CD14-positive monocyte (primary cell): ENCODE results near the gene SLCO2A1. TPM values are rescaled to one million over a fixed set of nuclear protein-coding genes. Genes with fewer than 3 reads are reported as not detected.

Experiments used
- DNase-seq, 3 donors: peaks; one replicate each; pipeline ENCODE4 v3.0.0-alpha.2; 2011 to 2022
- H2AFZ ChIP-seq: 2 replicates; pipeline ENCODE4 v1.6.0; 2012; ENCODE audit warnings: mild to moderate bottlenecking, low read depth, low read length, inconsistent platforms; ENCODE audit not compliant: insufficient read depth, poor library complexity, severe bottlenecking
- H3K27ac ChIP-seq, 2 donors: 1 replicate in 1 of 2; 2 replicates in 1 of 2; pipeline ENCODE4 v1.5.1; 2012 to 2013; ENCODE audit warnings: low read length in 2 of 2, control low read depth in 1 of 2, inconsistent platforms in 1 of 2, low read depth in 1 of 2, mild to moderate bottlenecking in 1 of 2
- H3K27me3 ChIP-seq, 2 donors: one replicate each; pipeline versions ENCODE4 v1.6.0 to v1.6.1; 2011 to 2013; ENCODE audit warnings: low read length in 2 of 2; ENCODE audit not compliant: control insufficient read depth in 2 of 2, insufficient read depth in 2 of 2
- H3K36me3 ChIP-seq, 2 donors: replicated peaks in 1 of 2; 1 replicate in 1 of 2; 2 replicates in 1 of 2; pipeline versions ENCODE4 v1.5.1 to v1.6.1; 2012 to 2013; ENCODE audit warnings: low read length in 2 of 2, control low read depth in 1 of 2, inconsistent platforms in 1 of 2, mild to moderate bottlenecking in 1 of 2; ENCODE audit not compliant: insufficient read depth in 2 of 2, control insufficient read depth in 1 of 2
- H3K4me1 ChIP-seq, 2 donors: 1 replicate in 1 of 2; 2 replicates in 1 of 2; pipeline versions ENCODE4 v1.5.1 to v1.6.1; 2012 to 2013; ENCODE audit warnings: low read length in 2 of 2, control low read depth in 1 of 2, inconsistent platforms in 1 of 2, mild to moderate bottlenecking in 1 of 2, moderate library complexity in 1 of 2; ENCODE audit not compliant: insufficient read depth in 2 of 2, control insufficient read depth in 1 of 2
- H3K4me2 ChIP-seq: replicated peaks from 2 replicates; pipeline ENCODE3; 2012; ENCODE audit warnings: low read length, moderate library complexity, mild to moderate bottlenecking; ENCODE audit not compliant: poor library complexity, severe bottlenecking; ENCODE audit errors: extremely low read depth
- H3K4me3 ChIP-seq, 3 experiments: fragments of 200-600 bp in 1 of 3; sonication (generic) in 1 of 3; replicated peaks in 1 of 3; 1 replicate in 2 of 3; 2 replicates in 1 of 3; pipeline ENCODE4 v1.5.1; 2011 to 2013; ENCODE audit warnings: low read length in 3 of 3, mild to moderate bottlenecking in 3 of 3, control low read depth in 2 of 3, low read depth in 2 of 3, inconsistent platforms in 1 of 3, moderate library complexity in 1 of 3
- H3K79me2 ChIP-seq: 2 replicates; pipeline ENCODE4 v1.6.0; 2012; ENCODE audit warnings: mild to moderate bottlenecking, control low read depth, inconsistent platforms, low read length, moderate library complexity; ENCODE audit not compliant: insufficient read depth
- H3K9ac ChIP-seq: 2 replicates; pipeline ENCODE4 v1.6.0; 2017; ENCODE audit warnings: low read length, mild to moderate bottlenecking; ENCODE audit not compliant: insufficient read depth, poor library complexity, severe bottlenecking
- H3K9me3 ChIP-seq, 2 donors: replicated peaks in 1 of 2; 1 replicate in 1 of 2; 2 replicates in 1 of 2; pipeline versions ENCODE4 v1.5.1 to v1.6.1; 2012 to 2013; ENCODE audit warnings: low read length in 2 of 2, control low read depth in 1 of 2; ENCODE audit not compliant: control insufficient read depth in 1 of 2, insufficient read depth in 1 of 2
- H4K20me1 ChIP-seq: 2 replicates; pipeline ENCODE4 v1.6.0; 2012; ENCODE audit warnings: mild to moderate bottlenecking, low read length, control low read depth, moderate library complexity; ENCODE audit not compliant: insufficient read depth
- H3K27ac Mint-ChIP-seq, 7 donors: one replicate each; pipeline ENCODE4 v1.8.0; 2020; ENCODE audit warnings: mild to moderate bottlenecking in 7 of 7, mixed read lengths in 7 of 7, moderate library complexity in 6 of 7, inconsistent platforms in 2 of 7
- H3K27me3 Mint-ChIP-seq, 3 donors: one replicate each; pipeline ENCODE4 v1.8.0; 2021 to 2022; ENCODE audit warnings: low read depth in 3 of 3, mild to moderate bottlenecking in 3 of 3, mixed read lengths in 3 of 3, moderate library complexity in 3 of 3, inconsistent platforms in 1 of 3
- H3K36me3 Mint-ChIP-seq, 2 donors: one replicate each; pipeline ENCODE4 v1.8.0; 2020; ENCODE audit warnings: mixed read lengths in 2 of 2, inconsistent platforms in 1 of 2, mild to moderate bottlenecking in 1 of 2
- H3K4me1 Mint-ChIP-seq: one replicate; pipeline ENCODE4 v1.8.0; 2020; ENCODE audit warnings: mild to moderate bottlenecking, mixed read lengths
- H3K4me3 Mint-ChIP-seq, 2 donors: one replicate each; pipeline ENCODE4 v1.8.0; 2020; ENCODE audit warnings: mild to moderate bottlenecking in 2 of 2, mixed read lengths in 2 of 2, moderate library complexity in 1 of 2
- H3K9me3 Mint-ChIP-seq, 7 donors: one replicate each; pipeline ENCODE4 v1.8.0; 2020 to 2022; ENCODE audit warnings: mixed read lengths in 7 of 7, mild to moderate bottlenecking in 6 of 7, moderate library complexity in 6 of 7, inconsistent platforms in 2 of 7
- CTCF ChIP-seq: fragments of 200-600 bp; IDR thresholded peaks from one replicate; pipeline ENCODE4 v1.8.0; 2022; ENCODE audit warnings: antibody characterized with exemption, mild to moderate bottlenecking
- WGBS: methylation state at CpG from one replicate; pipeline ENCODE4 v1.1.5; 2013; ENCODE audit warnings: missing lambda C conversion rate; ENCODE audit not compliant: insufficient coverage; 5-methylcytosine and 5-hydroxymethylcytosine counted together
- intact Hi-C, 2 donors: fragments of 100-400 bp; cut with micrococcal nuclease; formaldehyde crosslinking; loops; one replicate each; pipeline versions ENCODE4 v1.15.0 to v1.15.1; 2023
- polyA plus RNA-seq, 3 donors: library from polyadenylated mRNA; depleted of rRNA in 1 of 3; unstranded in 2 of 3; stranded (reverse) in 1 of 3; fragments of 300-500 nt in 2 of 3; fragments of >200 nt in 1 of 3; fragmentation: Illumina TruSeq in 2 of 3; gene quantifications; 1 replicate in 2 of 3; 2 replicates in 1 of 3; pipeline ENCODE4 v1.2.3, GENCODE V29; 2012 to 2021

SLCO2A1 gene
- polyA plus RNA-seq, 3 donors, result 0.12 TPM; not detected in 2

- no peaks in the 10 kb centered on the region for H3K79me2 ChIP-seq
- Mint-ChIP-seq H3K9me3 (peaks cover 0 to 12% (median 0%) of the 10 kb centered on the region in 7 donors), H3K4me1 (no peaks in the 10 kb centered on the region), H3K36me3 (no peaks in the 10 kb centered on the region), H3K4me3 (no peak overlapping the region), H3K27me3 (no peaks in the 10 kb centered on the region), H3K27ac (no peak overlapping the region)
- H3K27me3 ChIP-seq, result no peaks in the 10 kb centered on the region
- H3K4me3 ChIP-seq, result no peak overlapping the region
- H3K4me1 ChIP-seq, result no peaks in the 10 kb centered on the region
- intact Hi-C loops, result no loop called here
- H3K27ac ChIP-seq, result no peak overlapping the region
- no peak overlapping the region for H3K4me2 ChIP-seq
- no peaks in the 10 kb centered on the region for H3K36me3 ChIP-seq
- 96% methylated on average over 3 of the region's 6 CpGs for WGBS
- no peaks in the 10 kb centered on the region for H3K9me3 ChIP-seq
- no peak overlapping the region for H2AFZ ChIP-seq
- no peaks in the 10 kb centered on the region for H4K20me1 ChIP-seq
- H3K9ac ChIP-seq, result no peak overlapping the region
- DNase-seq, result no peak
- no peak for TF ChIP-seq CTCF
Measured at GRCh38 chr3:133956982-133957381, 72.7 kb downstream of the SLCO2A1 start.

GRCh38 chr3:133956353-133956752, 73.4 kb downstream of the SLCO2A1 start:
- no peak overlapping the region for H3K4me3 Mint-ChIP-seq
- no peak overlapping the region for H3K4me2 ChIP-seq
- no peaks in the 10 kb centered on the region for H3K9me3 ChIP-seq
- no peaks in the 10 kb centered on the region for H3K4me1 Mint-ChIP-seq
- no peak overlapping the region for H2AFZ ChIP-seq
- H3K4me1 ChIP-seq, result no peaks in the 10 kb centered on the region
- no peak overlapping the region for H3K4me3 ChIP-seq
- no peak for DNase-seq
- H3K27ac Mint-ChIP-seq, result peak overlapping the region in 1 of 7 donors; percentile 26
- no peaks in the 10 kb centered on the region for H3K79me2 ChIP-seq
- no CpG with 5 or more reads among the region's 6 CpGs for WGBS
- intact Hi-C loops, result no loop called here
- no peak overlapping the region for H3K9ac ChIP-seq
- no peaks in the 10 kb centered on the region for H3K27me3 Mint-ChIP-seq
- no peaks in the 10 kb centered on the region for H4K20me1 ChIP-seq
- H3K9me3 Mint-ChIP-seq, result peaks cover 0 to 12% (median 0%) of the 10 kb centered on the region in 7 donors
- no peaks in the 10 kb centered on the region for H3K36me3 ChIP-seq
- no peaks in the 10 kb centered on the region for H3K27me3 ChIP-seq
- H3K27ac ChIP-seq, result no peak overlapping the region
- no peak for TF ChIP-seq CTCF
- H3K36me3 Mint-ChIP-seq, result no peaks in the 10 kb centered on the region
